ENCODE results near the gene ARAP2. TPM values are rescaled to one million over a fixed set of nuclear protein-coding genes. Genes with fewer than 3 reads are reported as not detected.

ARAP2 gene
- total RNA-seq, 3 donors from 2014 or later: 21.3 to 71.4 (median 23.2) TPM

- Histone ChIP-seq H3K4me3 (no peak overlapping the region), H3K27me3 (no peaks in the 10 kb centered on the region), H3K4me1 (no peaks in the 10 kb centered on the region), H3K36me3 (no peaks in the 10 kb centered on the region), H3K9me3 (no peaks in the 10 kb centered on the region), H3K27ac (no peak overlapping the region)
- intact Hi-C loops (cut with DNase I; ENCODE audit: low total_unique reads): no loop called here
- no peak for DNase-seq (ENCODE audit: low spot score in 2 of 2)
- TF ChIP-seq POLR2AphosphoS5 (IDR thresholded peaks at IDR 0.05): no peak
- no peak for TF ChIP-seq CTCF (IDR thresholded peaks at IDR 0.05)
- no peak for TF ChIP-seq POLR2A (IDR thresholded peaks at IDR 0.05)
Measured at GRCh38 chr4:36138220-36138619, 106.1 kb downstream of the ARAP2 start.

- no peak overlapping the region for H3K27ac ChIP-seq
- no peak for DNase-seq (ENCODE audit: low spot score in 2 of 2)
- no peaks in the 10 kb centered on the region for H3K36me3 ChIP-seq
- H3K9me3 ChIP-seq: no peaks in the 10 kb centered on the region
- intact Hi-C loops (cut with DNase I; ENCODE audit: low total_unique reads): no loop called here
- TF ChIP-seq CTCF (IDR thresholded peaks at IDR 0.05) (no peak), POLR2AphosphoS5 (IDR thresholded peaks at IDR 0.05) (no peak), POLR2A (IDR thresholded peaks at IDR 0.05) (no peak)
- H3K4me3 ChIP-seq: no peak overlapping the region
- no peaks in the 10 kb centered on the region for H3K4me1 ChIP-seq
- H3K27me3 ChIP-seq: no peaks in the 10 kb centered on the region
Measured at GRCh38 chr4:36137336-36137735, 107.0 kb downstream of the ARAP2 start.

- Histone ChIP-seq H3K27me3 (no peaks in the 10 kb centered on the region), H3K4me3 (no peak overlapping the region), H3K4me1 (no peaks in the 10 kb centered on the region), H3K27ac (no peak overlapping the region), H3K36me3 (no peaks in the 10 kb centered on the region), H3K9me3 (no peaks in the 10 kb centered on the region)
- intact Hi-C loops (cut with DNase I; ENCODE audit: low total_unique reads): no loop called here
- DNase-seq (ENCODE audit: low spot score in 2 of 2): no peak
- TF ChIP-seq POLR2A (IDR thresholded peaks at IDR 0.05): no peak
- TF ChIP-seq POLR2AphosphoS5 (IDR thresholded peaks at IDR 0.05): no peak
- TF ChIP-seq CTCF (IDR thresholded peaks at IDR 0.05): no peak
Measured at GRCh38 chr4:36133658-36134057, 110.7 kb downstream of the ARAP2 start.

GRCh38 chr4:36133086-36133485, 111.2 kb downstream of the ARAP2 start:
- H3K27me3 ChIP-seq: no peaks in the 10 kb centered on the region
- intact Hi-C loops (cut with DNase I; ENCODE audit: low total_unique reads): no loop called here
- no peaks in the 10 kb centered on the region for H3K4me1 ChIP-seq
- no peaks in the 10 kb centered on the region for H3K9me3 ChIP-seq
- H3K27ac ChIP-seq: no peak overlapping the region
- H3K4me3 ChIP-seq: no peak overlapping the region
- no peak for TF ChIP-seq POLR2AphosphoS5 (IDR thresholded peaks at IDR 0.05)
- TF ChIP-seq CTCF (IDR thresholded peaks at IDR 0.05): no peak
- TF ChIP-seq POLR2A (IDR thresholded peaks at IDR 0.05): no peak
- no peaks in the 10 kb centered on the region for H3K36me3 ChIP-seq
- DNase-seq (ENCODE audit: low spot score in 2 of 2): no peak

GRCh38 chr4:36130641-36131040, 113.7 kb downstream of the ARAP2 start:
- DNase-seq (ENCODE audit: low spot score in 2 of 2): no peak
- H3K27me3 ChIP-seq: no peaks in the 10 kb centered on the region
- H3K27ac ChIP-seq: no peak overlapping the region
- H3K4me3 ChIP-seq: no peak overlapping the region
- no peaks in the 10 kb centered on the region for H3K4me1 ChIP-seq
- no peaks in the 10 kb centered on the region for H3K36me3 ChIP-seq
- intact Hi-C loops (cut with DNase I; ENCODE audit: low total_unique reads): no loop called here
- no peak for TF ChIP-seq CTCF (IDR thresholded peaks at IDR 0.05)
- no peak for TF ChIP-seq POLR2A (IDR thresholded peaks at IDR 0.05)
- no peak for TF ChIP-seq POLR2AphosphoS5 (IDR thresholded peaks at IDR 0.05)
- H3K9me3 ChIP-seq: no peaks in the 10 kb centered on the region
